CMK (cell line): ENCODE results near the gene SPATA32.
"Not testable (repeated sequence)": the region's sequence is repeated elsewhere in the genome, so short reads cannot be mapped to it uniquely, and the experiment has no call there.

Source experiments
- DNase-seq: peaks from one replicate; pipeline ENCODE4 v3.0.0-alpha.2; 2010; ENCODE audit warnings: low read depth

Gene SPATA32, protein sequence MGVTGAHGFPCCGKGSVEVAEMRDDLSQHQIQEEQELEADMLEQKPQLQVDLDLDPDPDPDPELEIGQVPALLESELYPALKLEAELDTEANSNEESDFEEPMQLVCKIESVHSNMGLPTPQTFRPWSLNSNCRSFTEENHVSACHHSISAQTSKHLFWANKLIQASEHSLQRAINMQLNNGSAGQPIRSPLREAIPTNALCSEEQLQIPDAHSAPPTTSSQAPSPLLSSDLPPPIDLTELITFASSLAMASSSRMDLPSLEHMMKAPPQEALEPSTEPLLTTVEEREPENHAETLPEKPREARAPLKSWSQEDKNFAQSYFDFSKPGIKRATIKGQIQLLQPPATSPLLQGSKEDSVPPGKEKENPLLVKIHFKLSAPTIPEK

DNA sequence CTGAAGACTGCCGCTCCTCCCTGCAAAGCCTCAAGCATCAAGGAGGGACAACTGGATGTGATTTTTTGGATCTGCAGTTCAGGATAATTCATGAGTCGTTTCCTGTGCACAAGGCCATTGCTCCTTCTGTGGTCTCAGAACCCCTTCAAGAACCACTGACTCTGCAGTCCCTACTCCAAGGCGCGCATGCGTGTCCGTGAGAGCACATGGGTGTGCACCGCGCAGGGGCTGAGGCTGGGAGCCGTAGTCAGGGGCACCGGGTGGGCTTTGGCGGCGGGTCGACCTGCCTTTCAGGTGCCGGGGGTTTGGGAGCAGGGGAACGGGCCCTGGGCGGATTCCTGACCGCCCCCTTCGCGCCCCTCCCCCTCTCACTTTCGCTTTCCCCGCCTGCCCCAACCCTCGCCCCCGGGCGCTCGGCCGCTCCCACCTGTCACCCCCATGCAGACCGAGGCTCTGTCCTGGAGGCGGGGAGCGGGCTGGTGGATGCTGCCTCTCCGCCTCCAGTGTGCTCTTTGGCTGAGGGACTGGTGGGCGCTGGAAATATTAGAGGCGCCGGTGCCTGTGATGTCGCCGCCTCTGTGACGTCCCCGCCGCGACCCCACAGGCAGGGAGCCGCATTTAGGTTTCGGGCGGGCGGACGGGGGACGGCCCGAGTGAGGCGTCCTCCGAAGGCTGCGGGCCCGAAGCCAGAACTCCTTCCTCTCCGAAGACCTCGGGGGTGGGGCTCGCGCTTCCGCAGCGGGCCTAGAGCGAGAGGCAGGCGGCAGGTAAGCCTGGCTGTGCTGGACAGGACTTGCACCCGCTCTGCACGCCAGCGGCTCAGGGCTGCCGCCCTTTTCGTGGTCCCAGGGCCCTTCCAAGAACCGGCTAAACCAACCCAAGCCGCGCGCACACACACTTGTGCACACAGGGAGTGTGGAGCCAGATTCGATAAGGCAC is at the start of gene SPATA32:
Gene SPATA32 (minus strand): TSS at position 518 of the 939 bp plus-strand sequence. CDS start 78 bp downstream, at position 440.
- peak; percentile 65 for DNase-seq

DNA sequence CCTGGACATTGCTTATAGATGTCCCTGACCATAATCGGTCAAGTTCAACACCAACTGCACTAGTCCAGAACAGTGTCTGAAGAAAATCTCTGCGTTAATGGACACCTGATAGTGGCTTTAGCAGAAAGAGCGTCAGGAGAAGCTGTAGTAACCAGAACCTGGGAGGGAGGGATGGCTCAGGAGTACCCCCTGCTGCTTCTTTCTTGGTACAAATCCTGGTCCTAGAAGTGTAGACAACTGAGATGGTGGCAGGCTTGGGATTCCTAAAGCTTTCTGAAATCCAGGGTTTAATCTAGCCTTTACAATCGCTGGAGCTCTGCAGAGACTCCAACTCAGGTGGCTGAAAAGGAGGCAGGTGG is 49.5 kb upstream of the SPATA32 start:
- no peak for DNase-seq

DNA sequence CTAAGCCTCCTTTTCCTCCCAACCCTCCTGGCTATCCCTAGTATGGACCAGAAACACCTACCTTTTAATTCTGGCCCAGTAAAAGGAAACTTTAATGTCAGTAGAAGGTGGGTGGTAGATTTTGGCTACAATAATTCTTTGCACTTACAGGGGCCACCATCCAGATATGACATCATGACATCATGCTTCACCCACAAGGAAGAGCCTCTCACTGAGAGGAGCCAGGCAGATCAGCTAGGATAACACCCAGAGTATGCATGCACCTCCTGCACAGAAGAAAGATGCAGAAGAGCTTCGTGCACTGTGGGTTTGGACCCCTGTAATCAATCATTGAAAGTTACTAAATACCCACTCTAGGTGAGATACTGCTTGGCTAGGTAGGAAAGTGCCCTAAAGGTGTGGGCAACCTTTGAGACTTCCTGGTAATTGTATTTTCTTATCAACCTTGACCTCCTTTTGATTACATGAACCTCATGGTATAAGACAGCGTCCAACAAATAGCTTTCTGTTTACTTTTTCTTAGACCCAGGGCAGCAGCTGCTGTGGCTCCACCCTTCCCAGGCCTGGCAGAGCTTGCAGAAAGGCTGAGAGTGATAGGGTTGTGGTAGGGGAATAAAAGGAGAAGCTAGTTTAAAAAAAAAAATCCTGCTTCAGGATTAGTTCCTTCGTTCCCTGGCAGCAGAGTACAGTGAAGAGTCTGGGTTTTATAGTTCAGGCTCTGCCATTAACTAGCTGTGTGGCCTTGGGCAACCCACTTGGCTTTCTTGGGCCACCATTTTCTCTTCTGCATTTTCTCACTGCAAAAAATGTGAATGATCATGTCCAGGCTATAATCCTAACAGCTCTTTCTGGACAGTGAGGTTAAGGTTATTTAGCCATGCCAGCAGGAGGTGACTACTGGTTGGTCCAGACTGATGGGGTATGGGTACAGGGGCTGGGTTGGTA is 48.8 kb upstream of the SPATA32 start:
- no peak for DNase-seq

DNA sequence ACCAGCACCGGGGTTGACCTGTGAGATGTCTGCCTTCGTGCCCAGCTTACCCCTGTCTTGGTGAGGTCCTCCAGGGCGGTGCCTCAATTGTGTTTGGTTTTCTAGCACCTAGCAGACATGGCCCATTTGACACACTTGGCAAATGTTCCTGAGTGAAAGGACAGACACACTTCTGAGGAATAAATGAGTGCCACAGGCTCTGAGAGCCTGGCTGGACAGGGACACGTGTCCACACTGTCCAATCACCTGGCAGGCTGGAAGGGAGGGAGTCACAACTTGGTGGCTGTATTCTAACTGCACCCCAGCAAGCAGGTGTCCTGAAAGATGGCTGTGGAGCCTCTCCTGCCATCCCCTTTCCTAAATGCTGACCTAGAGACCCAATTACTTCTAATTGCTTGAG is 47.5 kb upstream of the SPATA32 start:
- DNase-seq, result no peak

DNA sequence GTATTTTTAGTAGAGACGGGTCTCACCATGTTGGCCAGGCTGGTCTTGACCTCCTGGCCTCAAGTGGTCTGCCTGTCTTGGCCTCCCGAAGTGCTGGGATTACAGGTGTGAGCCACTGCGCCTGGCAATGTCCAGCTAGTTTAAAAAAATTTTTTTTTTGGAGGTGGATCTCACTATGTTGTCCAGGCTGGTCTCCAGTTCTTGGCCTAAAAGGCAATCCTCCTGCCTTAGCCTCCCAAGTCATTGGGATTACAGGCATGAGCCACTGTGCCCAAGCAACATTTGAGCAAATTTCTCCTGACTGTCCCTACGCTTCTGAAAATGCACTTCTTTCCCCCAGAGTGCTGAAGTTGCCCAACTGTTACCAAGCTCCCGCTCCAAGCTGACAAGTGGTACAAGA is 46.9 kb upstream of the SPATA32 start:
- no peak for DNase-seq

DNA sequence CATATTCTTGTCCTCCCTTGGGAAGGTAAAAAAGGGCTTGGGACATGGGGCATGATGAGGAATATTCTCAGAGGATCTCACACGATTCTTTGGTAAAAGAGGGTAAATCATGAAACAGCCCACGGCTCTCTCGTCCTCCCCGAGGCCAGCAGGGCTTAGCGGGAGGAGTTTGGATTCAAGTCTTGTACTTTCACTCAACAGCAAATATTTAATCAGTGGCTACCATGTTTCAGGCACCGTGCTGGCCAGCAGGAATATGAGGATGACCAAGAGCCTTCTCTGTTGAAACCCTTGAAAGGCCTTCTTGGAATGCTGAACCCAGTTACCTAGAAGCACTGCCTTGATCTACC is 46.1 kb upstream of the SPATA32 start:
- no peak for DNase-seq

DNA sequence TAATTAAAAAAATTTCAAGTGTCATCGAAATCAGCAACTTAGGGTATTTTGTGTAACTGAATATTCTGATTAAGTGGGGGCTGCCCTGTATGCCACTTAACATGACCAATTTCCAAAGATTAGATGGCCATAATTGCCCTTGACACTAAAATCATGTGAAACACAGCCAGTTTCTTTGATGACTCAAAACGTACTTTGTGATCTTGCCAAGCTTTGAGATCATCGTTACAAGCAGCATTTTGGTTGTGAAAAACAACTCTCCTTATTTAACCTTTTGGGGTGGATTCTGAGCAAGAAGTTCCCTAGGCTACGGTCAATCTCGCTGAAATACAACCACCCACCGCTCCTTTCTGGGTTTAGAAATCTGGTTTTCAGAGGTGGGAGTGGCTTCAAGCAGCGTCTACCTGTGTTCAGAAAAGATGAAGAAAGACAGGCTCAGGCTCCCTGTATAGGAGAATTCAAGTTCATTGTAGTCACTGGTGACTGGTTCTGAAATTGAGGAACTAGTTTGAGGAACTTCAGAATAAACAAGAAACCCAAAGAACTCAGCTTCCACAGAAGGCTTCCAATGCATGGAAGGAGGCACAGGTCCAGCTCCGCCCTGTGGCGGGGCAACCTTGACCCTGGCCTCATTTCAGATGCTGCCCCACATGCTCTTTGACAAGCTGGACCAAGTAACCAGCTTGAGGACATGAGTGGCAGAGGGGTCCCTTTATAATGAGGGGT is 45.6 kb upstream of the SPATA32 start:
- no peak for DNase-seq

DNA sequence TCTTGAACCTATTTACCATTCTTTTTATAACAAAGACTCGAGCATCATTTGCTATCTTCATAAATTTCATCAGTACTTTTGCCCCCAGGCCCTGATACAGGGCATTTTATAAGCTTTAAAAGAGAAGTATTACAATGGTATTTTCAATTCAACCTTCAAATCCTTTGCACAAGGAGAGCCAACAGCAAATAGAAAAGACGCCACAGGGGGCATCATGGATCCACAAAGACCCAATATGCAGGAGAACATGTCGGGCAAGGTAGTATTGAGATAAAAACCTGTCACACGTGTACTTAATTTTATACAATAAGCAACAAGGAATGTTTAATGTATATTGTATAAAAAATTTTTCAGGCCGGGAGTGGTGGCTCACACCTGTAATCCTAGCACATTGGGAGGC is 44.7 kb upstream of the SPATA32 start:
- no peak for DNase-seq

DNA sequence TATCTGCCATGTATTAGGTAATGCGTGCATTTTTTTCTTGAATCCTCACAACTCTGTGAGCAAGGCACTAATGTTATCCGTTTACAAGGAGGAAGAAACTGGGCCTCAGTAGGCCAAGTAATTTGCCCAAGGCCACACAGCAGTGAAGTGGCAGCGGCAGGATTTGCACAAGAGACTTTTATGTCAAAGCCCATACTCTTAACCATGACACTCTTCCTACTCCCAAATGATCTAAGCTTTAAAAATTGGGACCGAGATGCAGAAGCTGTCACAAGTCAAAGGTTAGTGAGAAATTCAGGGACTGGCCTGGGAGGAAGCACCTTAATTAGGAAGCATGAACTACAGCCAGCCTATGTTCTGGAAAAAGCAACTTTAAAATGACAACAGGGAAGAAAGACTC is 44.2 kb upstream of the SPATA32 start:
- no peak for DNase-seq

DNA sequence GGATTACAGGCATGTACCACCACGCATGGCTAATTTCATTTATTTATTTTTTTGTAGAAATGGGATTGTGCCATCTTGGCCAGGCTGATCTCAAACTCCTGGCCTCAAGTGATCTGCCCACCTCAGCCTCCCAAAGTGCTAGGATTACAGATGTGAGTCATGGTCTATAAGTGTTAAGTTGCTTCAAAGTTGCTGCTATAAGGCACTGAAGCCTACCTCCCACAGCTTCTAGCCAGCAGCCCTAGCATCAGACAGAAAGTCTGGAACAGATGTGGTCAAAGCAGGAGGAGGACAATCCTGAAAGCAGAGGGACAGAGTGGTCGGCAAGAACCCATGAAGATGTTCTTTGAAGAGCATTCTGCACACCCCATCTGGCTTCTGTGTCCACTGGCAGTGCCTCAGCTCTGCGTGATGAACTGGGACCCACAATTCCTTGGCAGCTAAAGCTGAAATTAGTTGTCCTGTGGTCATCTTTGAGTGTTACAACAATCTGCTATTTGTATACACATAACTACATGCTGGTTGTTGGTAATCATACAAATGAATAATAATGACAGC is 43.7 kb upstream of the SPATA32 start:
- no peak for DNase-seq

DNA sequence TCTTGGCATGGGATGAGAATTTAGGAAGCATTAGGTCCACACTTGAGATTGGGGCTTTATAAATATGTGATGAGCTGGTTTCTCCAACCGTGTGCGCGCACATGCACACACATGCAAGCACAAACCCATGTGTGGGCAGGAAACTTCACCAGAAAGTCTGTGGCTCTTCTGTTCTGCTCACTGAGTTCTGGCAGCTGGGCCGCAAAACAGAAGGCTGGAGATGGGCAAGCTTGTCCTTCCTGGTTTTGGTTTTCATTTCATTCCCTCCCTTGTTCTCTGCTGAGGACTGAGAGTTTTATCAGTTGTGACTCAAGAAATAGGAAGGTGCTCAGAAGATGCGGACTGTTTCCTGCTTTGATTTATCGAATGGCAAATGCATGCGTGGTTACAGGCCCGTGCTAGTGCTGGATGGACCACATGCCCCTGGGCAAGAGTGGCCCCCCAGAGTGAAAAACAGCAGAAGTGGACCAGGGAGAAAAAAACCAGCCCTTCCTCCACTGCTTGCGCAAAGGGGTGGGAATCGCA is 40.8 kb upstream of the SPATA32 start:
- DNase-seq, result no peak

DNA sequence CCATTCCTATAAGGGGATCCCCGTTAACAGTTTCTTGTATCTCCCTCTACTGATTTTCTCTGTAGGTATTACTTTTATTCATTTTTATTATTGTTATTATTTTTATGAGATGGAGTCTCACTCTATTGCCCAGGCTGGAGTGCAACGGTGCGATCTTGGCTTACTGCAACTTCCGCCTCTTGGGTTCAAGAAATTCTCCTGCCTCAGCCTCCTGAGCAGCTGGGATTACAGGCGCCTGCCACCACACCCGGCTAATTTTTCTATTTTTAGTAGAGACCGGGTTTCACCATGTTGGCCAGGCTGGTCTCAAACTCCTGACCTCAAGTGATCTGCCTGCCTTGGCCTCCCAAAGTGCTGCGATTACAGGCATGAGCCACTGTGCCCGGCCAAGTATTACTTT is 40.3 kb upstream of the SPATA32 start:
- DNase-seq, result not testable (repeated sequence)

DNA sequence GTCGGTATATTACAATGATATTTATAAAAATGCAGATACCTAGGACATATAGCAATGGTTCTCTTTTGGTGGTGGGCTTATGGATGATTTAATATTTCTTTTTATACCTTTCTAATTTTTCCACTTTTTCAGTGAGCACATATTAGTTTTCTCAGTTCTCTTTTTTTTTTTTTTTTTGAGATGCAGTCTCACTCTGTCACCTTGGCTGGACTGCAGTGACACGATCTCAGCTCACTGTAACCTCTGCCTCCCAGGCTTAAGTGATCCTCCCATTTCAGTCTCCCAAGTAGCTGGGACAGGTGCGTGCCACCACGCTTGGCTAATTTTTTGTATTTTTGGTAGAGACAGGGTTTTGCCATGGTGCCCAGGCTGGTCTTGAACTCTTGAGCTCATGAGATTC is 39.8 kb upstream of the SPATA32 start:
- DNase-seq, result no peak

DNA sequence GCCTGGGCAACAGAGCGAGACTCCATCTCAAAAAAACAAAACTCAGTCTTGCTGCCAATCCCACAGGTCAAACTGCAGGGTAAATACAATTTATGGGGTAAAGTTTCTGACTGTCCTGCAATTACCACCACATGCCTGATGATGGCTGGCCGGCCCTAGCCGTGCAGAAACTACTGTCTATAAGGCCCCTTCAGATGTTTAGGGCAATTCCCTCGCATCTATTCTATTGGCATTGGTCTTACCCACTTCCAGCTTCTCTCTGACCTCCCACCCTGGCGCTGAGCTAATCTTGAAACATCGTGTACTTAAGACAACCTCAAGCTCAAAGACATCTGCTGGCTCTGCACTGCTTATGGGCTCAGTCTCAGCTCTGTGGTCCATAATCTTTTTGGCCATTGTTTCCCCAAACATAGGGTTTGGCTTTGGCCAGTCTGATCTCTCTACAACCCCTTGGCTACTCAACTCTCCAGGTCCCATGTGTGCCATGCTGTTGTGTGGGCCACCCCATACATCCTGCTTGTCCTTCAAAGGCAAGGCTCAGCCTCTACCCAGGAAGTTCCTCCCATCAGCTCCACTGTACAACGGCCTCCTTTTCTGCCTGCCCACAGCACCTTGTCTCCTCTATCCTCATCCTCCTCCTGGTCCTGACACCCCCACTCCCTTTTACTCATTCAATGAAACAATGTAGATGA is 38.3 kb upstream of the SPATA32 start:
- DNase-seq, result no peak

DNA sequence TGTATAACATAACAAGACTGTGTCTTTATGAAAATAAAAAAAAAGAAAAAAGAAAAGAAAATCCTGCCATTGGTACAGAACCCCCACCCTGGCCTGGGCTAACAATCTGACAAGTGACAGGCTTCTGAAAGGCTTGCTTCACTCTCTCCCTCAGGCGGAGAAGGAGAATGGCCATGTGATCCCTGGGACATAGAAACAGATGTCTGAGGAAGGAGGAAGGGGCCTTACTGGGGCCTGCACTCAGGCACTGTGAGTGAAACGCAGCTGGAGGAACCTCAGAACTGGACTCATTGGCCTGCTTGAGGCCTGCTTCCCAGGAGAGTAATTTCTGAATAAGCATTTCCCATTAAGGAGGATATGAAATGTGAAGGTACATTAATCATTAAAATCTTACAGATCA is 37.5 kb upstream of the SPATA32 start:
- DNase-seq, result no peak

DNA sequence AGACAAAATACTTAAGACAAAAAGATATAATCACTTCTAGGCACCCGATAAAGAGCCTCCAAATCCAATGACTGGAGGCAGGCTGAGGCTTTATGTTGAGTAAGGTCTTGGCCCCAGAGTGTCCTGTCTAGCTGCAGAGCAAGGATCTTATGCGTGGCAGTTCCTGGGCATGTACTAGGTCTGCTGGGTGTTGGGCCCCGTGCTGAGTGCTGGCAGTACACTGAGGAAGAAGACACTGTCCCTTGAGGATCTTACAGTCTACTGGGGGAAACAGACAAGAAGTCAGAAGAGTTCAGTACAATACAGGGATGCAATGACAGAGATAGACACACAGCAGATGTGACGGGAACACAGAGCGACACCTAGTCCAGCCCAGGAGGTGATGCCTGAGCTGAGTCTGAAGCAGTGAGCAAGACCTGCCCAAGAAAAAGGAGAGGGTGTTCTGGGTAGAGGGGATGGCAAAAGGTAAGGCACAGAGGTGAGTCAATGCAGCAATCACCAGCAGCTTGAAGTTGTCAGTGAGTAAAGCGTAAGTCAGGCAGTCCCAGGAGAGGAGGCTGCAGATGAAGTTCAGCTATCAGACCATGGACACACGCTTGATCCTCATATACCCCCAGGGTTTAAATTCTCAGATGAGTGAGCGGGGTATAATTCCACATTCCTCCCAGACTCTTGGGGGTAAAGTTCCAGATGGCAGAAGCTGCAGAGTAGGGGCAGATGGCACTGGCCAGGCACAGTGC is 36.8 kb upstream of the SPATA32 start:
- no peak for DNase-seq

DNA sequence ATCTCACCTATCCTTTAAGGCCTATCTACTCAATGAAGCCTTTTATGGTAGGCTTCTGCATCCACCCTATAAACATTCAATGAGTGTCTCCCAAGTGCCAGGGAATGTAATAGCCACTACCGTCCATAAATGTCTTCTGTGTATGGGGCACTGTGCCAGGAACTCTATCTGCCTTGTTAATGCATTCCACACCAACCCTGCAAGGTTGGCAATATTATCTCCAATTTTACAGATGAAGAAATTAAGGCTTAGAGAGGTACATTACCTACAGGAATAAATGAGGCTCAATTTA is 34.9 kb upstream of the SPATA32 start:
- DNase-seq, result no peak

DNA sequence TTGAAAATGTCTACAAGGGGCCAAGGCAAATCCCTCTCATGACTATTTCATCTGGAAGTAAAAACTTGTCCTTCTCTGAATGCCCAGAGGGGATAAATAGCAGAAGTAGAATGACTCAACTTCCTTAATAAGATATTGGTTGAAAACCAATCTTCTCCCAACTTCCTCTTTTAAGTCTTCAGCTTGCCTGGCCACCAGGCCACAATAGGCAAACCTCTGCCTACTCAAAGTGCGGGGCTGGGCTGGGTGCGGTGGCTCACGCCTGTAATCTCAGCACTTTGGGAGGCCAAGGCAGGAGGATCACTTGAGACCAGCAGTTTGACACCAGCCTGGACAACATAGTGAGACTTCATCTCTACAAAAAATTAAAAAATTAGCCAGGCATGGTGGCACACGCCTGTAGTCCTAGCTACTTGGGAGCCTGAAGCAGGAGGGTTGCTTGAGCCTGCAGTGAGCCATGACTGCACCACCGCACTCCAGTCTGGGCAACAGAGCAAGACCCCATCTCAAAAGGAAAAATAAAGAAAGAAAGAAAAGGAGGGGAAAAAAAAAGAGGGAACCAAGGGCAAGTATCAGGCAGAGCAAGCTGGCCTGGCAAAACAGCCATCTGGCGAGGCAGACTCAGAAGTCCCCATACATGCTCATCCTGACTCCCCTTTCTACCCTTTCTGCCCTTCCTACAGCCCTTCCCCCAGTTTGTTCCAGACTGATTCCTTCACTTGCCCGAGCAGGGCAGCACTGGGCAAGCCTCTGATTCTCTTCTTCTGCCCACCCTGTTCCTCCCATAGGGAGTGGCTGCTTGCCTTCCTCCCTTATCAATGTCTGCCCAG is 34.3 kb upstream of the SPATA32 start:
- no peak for DNase-seq

DNA sequence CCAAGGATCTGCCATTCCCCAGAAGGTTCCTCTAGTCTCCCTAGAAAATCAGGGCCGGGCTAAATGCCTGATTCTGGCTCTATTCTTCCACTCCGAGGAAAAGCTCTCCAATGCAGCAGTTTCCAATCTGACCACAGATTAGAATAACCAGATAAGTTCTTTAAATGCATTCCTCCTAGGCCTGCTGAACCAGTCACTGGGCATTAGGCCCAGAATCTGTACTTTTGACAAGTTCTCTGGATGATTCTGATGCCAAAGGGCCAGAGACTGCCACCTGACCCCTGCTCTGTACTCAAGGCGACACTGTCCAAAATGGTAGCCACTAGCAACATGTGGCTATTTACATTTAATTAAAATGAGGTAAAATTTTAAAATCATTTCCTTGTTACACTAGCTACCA is 32.6 kb upstream of the SPATA32 start:
- DNase-seq, result no peak
